Measurements from ENCODE around the gene RCVRN. TPM values are rescaled to one million over a fixed set of nuclear protein-coding genes. Genes with fewer than 3 reads are reported as not detected.

Gene RCVRN
- total RNA-seq, 1 donor from 2014 or later: 0.12 TPM

GRCh38 chr17:9902120-9902519 is 3.0 kb downstream of the RCVRN start:
- intact Hi-C loops (cut with micrococcal nuclease): no loop called here
- DNase-seq: no peak
- ATAC-seq: no peak

GRCh38 chr17:9900784-9901183 is 4.3 kb downstream of the RCVRN start:
- ATAC-seq (no peak), DNase-seq (no peak)
- intact Hi-C loops (cut with micrococcal nuclease): no loop called here

GRCh38 chr17:9900044-9900594 is 5.0 kb downstream of the RCVRN start:
- intact Hi-C loops (cut with micrococcal nuclease): no loop called here
- DNase-seq (no peak), ATAC-seq (no peak)

GRCh38 chr17:9899280-9900043 is 5.6 kb downstream of the RCVRN start:
- DNase-seq: no peak

GRCh38 chr17:9898812-9899211 is 6.3 kb downstream of the RCVRN start:
- intact Hi-C loops (cut with micrococcal nuclease): no loop called here
- no peak for ATAC-seq

More at GRCh38 chr17:9899280-9900043, 5.6 kb downstream of the RCVRN start:
- ATAC-seq: peak; percentile 36
- intact Hi-C loops (cut with micrococcal nuclease): no loop called here

GRCh38 chr17:9897372-9897968 is 7.6 kb downstream of the RCVRN start:
- ATAC-seq: no peak
- intact Hi-C loops (cut with micrococcal nuclease): no loop called here

More at GRCh38 chr17:9898812-9899211, 6.3 kb downstream of the RCVRN start:
- DNase-seq: no peak

GRCh38 chr17:9895923-9896322 is 9.1 kb downstream of the RCVRN start:
- intact Hi-C loops (cut with micrococcal nuclease): no loop called here
- DNase-seq: no peak
- ATAC-seq: no peak

More at GRCh38 chr17:9897372-9897968, 7.6 kb downstream of the RCVRN start:
- DNase-seq: no peak

GRCh38 chr17:9894231-9894630 is 10.8 kb downstream of the RCVRN start:
- intact Hi-C loops (cut with micrococcal nuclease): loop anchor here (5.0 kb wide), 1 partner anchor 167 kb away; no protein-coding TSS in a partner anchor
- no peak for ATAC-seq
- DNase-seq: no peak

GRCh38 chr17:9893411-9894012 is 11.6 kb downstream of the RCVRN start:
- ATAC-seq (no peak), DNase-seq (no peak)
- intact Hi-C loops (cut with micrococcal nuclease): loop anchor here (5.0 kb wide), 1 partner anchor 166 kb away; no protein-coding TSS in a partner anchor

- intact Hi-C loops (cut with micrococcal nuclease): loop anchor here (5.0 kb wide), 1 partner anchor 163 kb away; no protein-coding TSS in a partner anchor
- ATAC-seq (peak; percentile 75), DNase-seq (peak; percentile 50)
Observed at GRCh38 chr17:9890124-9890523, 14.9 kb downstream of the RCVRN start.

GRCh38 chr17:9887508-9887907 is 17.6 kb downstream of the RCVRN start:
- DNase-seq (no peak), ATAC-seq (no peak)
- intact Hi-C loops (cut with micrococcal nuclease): no loop called here

- DNase-seq (no peak), ATAC-seq (no peak)
- intact Hi-C loops (cut with micrococcal nuclease): no loop called here
Observed at GRCh38 chr17:9886141-9886930, 18.7 kb downstream of the RCVRN start.

- DNase-seq: no peak
- ATAC-seq: no peak
- intact Hi-C loops (cut with micrococcal nuclease): no loop called here
Observed at GRCh38 chr17:9883451-9883850, 21.6 kb downstream of the RCVRN start.

- intact Hi-C loops (cut with micrococcal nuclease): no loop called here
- DNase-seq: no peak
- peak; percentile 33 for ATAC-seq
Observed at GRCh38 chr17:9880582-9880999, 24.5 kb downstream of the RCVRN start.

GRCh38 chr17:9878786-9879525 is 26.1 kb downstream of the RCVRN start:
- intact Hi-C loops (cut with micrococcal nuclease): no loop called here
- DNase-seq (no peak), ATAC-seq (no peak)

- DNase-seq (no peak), ATAC-seq (no peak)
- intact Hi-C loops (cut with micrococcal nuclease): no loop called here
Observed at GRCh38 chr17:9878356-9878755, 26.7 kb downstream of the RCVRN start.

- DNase-seq (no peak), ATAC-seq (peak; percentile 60)
- intact Hi-C loops (cut with micrococcal nuclease): no loop called here
Observed at GRCh38 chr17:9875441-9875840, 29.6 kb downstream of the RCVRN start.

GRCh38 chr17:9874722-9875121 is 30.3 kb downstream of the RCVRN start:
- intact Hi-C loops (cut with micrococcal nuclease): no loop called here
- DNase-seq (no peak), ATAC-seq (peak; percentile 30)

Measured in left ventricle myocardium superior (tissue), 1 donor.